Activated CD4-positive, CD25-positive, alpha-beta regulatory T cell (primary cell): ENCODE results near the gene COL4A4.
"Not testable (repeated sequence)": the region's sequence is repeated elsewhere in the genome, so short reads cannot be mapped to it uniquely, and the experiment has no call there.

Experiments
- DNase-seq, 4 experiments: peaks; one replicate each; lab custom pipeline; 2025; lab: John Stamatoyannopoulos, UW

The COL4A4 gene

GRCh38 chr2:227115761-227116160, 48.2 kb downstream of the COL4A4 start:
- DNase-seq: no peak

GRCh38 chr2:227106845-227107759, 56.9 kb downstream of the COL4A4 start:
- DNase-seq: no peak

GRCh38 chr2:227103583-227103982, 60.4 kb downstream of the COL4A4 start:
- no peak for DNase-seq

- DNase-seq: no peak
Measured at GRCh38 chr2:227099340-227099739, 64.7 kb downstream of the COL4A4 start.

- DNase-seq: no peak
Measured at GRCh38 chr2:227098162-227098515, 65.9 kb downstream of the COL4A4 start.

- DNase-seq: no peak
Measured at GRCh38 chr2:227097495-227098161, 66.4 kb downstream of the COL4A4 start.

GRCh38 chr2:227095346-227095745, 68.7 kb downstream of the COL4A4 start:
- DNase-seq: no peak

- no peak for DNase-seq
Measured at GRCh38 chr2:227082286-227082685, 81.7 kb downstream of the COL4A4 start.

GRCh38 chr2:227079726-227080125, 84.3 kb downstream of the COL4A4 start:
- DNase-seq: no peak

GRCh38 chr2:227065065-227065464, 98.9 kb downstream of the COL4A4 start:
- not testable (repeated sequence) for DNase-seq

- no peak for DNase-seq
Measured at GRCh38 chr2:227058888-227059399, 105.1 kb downstream of the COL4A4 start.

- no peak for DNase-seq
Measured at GRCh38 chr2:227057743-227058447, 106.1 kb downstream of the COL4A4 start.

GRCh38 chr2:227057060-227057459, 106.9 kb downstream of the COL4A4 start:
- DNase-seq: no peak

GRCh38 chr2:227054006-227054405, 110.0 kb downstream of the COL4A4 start:
- no peak for DNase-seq

- DNase-seq: no peak
Measured at GRCh38 chr2:227052879-227053278, 111.1 kb downstream of the COL4A4 start.

GRCh38 chr2:227043981-227044380, 120.0 kb downstream of the COL4A4 start:
- no peak for DNase-seq

GRCh38 chr2:227038550-227039189, 125.3 kb downstream of the COL4A4 start:
- no peak for DNase-seq

- no peak for DNase-seq
Measured at GRCh38 chr2:227036527-227036926, 127.5 kb downstream of the COL4A4 start.

GRCh38 chr2:227035711-227036367, 128.2 kb downstream of the COL4A4 start:
- DNase-seq: no peak

- DNase-seq: no peak
Measured at GRCh38 chr2:227033471-227034148, 130.4 kb downstream of the COL4A4 start.

- DNase-seq: no peak
Measured at GRCh38 chr2:227031379-227031778, 132.6 kb downstream of the COL4A4 start.
